NCI-H2171 (cell line): Measurements from ENCODE around the gene MAGT1.
A peak's percentile ranks its signal among the peaks of the same experiment; 100 is the strongest.
"Not testable (repeated sequence)": the region's sequence is repeated elsewhere in the genome, so short reads cannot be mapped to it uniquely, and the experiment has no call there.

ENCODE experiments used
- DNase-seq: peaks from one replicate; lab custom pipeline; 2025; lab: John Stamatoyannopoulos, UW

The MAGT1 gene

DNA sequence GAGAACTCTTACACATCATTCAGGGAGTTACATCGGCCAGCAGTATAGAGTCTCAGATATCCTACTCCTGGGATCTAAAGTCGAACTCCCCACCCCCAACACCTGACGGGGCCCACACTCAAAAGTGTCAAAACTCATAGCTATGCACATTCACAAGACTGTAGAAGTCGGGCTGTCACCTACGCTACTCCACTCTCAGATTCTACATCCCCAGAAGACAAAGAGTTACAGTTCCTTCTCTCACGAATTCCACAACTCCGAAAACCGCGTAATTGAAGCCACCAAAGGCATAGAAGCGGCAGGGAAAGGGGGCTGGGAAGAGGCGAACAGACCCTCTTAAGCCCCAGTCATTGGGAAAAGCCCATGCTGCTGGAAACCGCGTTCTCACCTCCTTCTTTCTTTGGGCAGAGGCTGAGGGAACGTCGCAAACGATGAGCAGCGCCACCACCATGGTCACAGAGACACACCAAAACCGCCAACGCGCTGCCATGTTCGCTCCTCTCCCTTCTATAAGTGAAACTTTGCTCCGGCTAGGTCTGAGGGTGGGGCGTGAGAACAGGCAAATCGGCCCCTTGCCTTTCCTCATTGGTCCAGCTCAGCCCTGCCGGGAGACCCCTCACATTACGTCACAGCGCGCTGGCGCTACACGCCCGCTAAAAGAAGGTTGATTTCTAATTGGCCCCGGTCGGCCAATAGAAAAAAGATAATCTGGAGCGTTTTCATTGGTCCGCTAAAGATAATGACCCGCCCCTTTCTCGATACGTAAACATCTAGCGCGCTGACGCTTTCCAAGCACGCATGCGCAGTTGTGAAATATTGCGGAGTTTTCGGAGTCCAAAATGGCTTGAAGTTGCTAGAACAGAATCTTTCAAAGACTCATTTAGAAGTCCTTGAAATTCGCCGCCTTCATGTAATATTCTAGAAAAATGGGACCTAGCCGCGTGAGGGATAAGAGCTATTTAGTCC lies at the start of gene MAGT1:
Gene MAGT1, minus strand, starts transcription at position 515 of the 966 bp plus-strand sequence. Its CDS starts 25 bp downstream, at position 490.
- peak; percentile 88 for DNase-seq

DNA sequence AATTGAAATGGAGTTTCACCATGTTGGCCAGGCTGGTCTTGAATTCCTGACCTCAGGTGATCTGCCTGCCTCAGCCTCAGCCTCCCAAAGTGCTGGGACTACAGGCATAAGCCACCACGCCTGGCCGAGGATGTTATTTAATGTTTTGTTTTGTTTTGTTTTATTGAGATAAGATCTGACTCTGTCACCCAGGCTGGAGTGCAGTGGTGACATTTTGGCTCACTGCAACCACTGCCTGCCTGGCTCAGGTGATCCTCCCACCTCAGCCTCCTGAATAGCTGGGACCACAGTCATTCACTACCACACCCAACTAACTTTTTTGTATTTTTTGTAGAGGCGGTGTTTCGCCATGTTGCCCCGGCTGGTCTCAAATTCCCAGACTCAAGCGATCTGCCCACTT lies 49.8 kb upstream of the MAGT1 start:
- DNase-seq: not testable (repeated sequence)

DNA sequence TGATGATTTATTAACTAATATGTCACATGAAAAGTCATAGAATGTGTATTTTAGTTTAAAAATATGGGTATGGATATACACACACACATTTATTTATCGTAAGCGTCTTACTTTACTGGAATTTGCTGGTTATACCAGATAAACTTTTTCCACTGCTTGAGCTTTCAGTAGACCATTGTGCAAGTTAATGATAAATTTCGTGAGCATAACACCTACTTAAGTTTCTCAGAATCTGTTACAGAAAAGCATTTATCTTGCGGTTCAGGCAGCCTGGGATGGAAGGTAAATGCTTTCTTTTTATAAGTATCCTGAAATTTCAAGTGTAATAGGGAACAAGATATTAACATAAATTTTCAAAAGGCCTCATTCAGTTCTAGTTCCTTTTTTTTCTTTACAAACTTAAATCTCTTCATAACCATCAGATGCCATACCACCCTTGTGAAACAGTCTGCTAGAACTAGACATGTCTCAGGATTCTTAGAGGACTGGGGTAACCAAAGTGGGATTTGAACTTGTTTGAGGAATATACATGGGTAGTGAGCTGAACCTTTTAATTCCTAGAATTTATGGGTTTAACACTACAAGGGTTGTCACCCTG lies 42.9 kb upstream of the MAGT1 start:
- no peak for DNase-seq

DNA sequence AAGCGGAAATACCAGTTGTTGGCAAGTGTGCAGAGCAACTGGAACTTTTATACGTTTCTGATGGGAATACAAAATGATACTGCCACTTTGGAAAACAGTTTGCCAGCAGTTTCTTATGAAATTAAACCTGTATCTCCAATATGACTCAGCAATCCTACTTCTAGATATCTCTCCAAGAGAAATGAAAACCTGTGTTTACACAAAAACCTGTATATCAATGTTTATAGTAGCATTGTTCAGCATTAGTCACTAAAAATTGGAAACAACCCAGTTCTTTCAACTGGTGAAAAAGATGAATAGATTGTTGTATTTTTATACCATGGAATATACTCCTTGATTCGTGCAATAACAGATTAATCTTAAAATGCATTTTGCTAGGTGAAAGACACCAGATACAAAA lies 42.1 kb upstream of the MAGT1 start:
- no peak for DNase-seq

DNA sequence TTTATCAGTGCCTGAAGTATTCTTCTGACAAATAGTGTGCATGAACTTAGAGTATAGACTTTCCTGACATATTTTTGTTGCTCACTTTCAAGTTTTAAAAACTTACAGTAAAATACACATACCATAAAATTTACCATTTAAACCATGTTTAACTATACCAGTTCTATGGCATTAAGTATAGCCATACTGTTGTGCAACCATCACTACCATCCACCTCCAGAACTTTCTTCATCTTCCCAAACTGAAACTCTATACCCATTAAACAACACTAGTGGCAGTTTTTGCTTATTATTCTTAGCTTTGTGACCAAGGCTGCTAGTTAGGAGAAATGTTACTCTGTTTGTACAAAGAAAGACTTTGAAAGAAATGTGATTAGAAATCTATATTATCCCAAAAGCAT lies 41.1 kb upstream of the MAGT1 start:
- no peak for DNase-seq

DNA sequence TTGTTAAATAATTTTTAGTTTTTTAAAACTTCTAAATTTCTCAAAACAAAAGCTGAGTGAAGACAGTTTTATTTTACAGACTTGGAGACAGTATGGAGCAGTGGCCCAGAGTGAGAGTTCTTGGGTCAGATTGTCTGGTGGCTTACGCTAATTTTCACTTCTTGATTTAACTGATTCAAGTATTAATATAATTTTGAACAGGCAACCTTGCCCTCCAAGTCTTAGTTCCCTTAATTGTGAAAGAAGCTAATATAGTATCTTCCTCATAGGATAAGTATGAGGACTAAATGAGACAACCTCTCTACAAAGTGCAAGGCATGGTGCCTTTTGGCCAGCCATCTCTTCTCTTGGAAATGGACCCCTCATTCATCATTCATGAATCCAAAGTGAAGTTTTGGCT lies 40.7 kb upstream of the MAGT1 start:
- no peak for DNase-seq

DNA sequence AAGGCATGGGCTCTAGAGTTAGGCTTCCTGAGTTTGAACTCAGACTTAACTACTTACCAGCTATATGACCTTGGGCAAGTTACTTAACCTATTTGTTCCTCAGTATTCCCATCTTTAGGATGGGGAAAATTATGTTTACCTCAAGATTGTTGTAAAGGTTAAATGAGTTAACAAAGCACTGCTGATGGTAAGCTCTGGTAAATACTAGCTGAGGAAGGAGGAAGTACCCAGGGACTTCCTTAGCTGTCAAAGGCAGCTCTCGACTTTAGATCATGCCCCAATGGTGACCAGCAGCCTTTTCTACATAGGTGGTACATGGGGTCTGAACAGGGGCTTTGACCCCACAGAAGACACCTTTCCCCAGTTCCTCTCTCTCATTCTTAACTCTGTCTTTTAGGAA lies 35.3 kb upstream of the MAGT1 start:
- no peak for DNase-seq

DNA sequence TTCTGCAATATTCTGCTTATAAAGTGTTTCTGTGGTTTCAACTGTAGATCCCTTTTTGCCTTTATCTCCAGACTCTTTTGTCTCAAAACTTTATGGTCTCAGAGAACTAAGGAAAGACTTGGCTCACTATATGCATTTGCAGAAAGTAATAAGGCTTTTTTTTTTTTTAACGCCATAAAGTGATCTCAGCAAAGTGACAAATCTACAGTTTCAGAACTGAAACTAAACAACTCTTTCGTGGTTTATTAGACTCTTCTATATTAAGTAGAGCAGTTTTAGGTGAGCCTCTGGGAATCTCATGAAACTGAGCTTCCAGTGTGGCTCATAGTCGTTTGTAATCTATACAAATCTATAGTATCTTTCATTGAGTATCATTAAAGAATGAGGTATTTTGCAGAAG lies 30.5 kb upstream of the MAGT1 start:
- DNase-seq: no peak

DNA sequence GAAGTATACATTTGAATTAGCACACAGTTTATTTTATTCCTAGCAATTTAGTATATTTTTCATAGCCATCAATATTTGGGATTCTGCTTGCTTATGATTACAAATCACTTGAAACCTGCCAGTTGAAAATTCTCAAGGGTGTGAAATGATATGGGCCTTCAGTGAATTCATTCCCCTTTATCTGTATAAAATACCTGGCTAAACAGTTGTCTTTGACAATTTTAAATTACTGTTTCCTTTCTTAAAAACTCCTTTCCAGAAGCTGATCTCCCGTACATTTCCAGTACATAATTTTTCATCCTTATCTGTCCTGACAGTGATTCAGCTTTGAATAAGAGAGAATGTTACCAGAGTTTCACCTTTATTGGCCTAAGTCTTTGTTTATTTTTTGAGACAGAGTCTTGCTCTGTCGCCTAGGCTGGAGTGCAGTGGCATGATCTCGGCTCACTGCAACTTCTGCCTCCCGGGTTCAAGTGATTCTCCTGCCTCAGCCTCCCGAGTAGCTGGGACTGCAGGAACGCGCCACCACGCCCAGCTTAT lies 29.2 kb upstream of the MAGT1 start:
- DNase-seq: no peak

DNA sequence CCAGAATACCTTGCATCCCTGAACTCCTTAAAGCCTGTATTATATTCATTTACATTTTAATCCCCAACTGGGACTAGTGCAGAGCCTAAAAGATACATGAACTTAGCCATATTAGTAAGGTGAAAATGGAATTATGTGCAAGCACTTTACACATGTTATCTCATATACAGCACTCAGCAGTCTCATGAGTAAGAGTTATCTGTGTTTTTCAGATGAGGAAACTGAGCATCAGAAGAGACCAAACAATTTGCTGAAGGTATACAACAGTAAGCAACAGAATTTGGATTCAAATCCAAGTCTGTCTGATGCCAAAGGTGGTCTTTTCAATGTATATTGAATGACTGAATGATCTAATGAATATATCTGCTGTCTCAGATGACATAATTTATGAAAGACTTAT lies 27.6 kb upstream of the MAGT1 start:
- DNase-seq: no peak

DNA sequence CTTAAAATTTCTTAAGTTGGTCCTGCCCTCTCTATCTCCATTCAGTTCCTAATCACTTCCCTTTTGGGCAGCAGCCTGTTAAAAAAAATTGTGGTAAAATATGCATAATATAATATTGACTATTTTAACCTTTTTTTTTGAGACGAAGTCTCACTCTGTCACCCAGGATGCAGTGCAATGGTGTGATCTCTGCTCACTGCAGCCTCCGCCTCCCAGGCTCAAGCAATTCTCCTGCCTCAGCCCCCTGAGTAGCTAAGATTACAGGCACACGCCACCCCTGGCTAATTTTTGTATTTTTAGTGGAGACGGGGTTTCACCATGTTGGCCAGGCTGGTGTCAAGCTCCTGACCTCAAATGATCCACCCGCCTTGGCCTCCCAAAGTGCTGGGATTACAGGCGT lies 24.1 kb upstream of the MAGT1 start:
- not testable (repeated sequence) for DNase-seq

DNA sequence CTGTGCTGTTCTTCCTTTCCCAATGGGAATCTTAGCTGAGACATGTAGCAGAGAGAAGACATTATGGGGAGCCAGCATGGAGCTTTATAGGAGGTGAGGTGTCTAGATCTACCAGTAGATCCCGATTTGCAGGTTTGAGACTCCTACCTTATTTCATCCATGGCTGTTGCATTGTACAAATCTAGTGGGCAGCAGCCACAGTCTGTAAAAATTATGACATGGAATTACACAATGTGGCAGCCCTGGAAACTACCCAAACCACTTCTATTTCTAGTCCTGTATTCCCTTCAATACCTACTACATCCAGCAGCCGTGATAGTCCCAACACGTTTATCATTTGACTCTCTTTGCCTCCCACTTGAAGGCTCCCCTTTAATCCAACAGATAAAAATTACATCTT lies 23.3 kb upstream of the MAGT1 start:
- DNase-seq: no peak

DNA sequence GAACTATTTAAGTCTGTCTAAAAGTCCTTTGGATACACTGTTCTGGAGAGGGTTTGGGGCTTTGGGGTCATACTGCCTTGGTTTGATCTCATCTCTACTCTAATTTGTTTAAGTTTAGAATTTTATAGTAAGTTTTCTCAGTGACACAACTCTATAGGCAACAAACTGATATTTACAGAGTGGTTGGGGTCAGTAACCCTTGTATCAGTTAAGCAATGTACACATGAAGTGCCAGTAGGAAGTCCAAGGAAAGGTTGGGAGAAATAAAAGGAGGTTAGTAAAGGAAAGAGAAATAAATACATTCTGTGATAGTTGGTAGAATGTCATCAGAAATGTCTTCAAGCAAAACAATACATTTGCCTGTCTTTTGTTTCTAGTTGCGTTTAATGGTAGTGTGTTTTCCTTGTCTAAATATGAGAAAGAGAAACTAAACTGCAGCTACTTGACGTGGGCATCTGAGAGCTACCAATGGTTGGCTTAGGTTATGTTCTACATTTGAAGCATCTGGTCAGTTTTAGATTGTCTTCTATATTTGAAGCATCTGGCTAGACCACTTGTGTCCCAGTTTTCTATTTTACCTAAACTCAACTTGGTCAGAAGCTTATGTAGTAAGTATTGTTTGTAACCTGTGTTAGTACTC lies 22.2 kb upstream of the MAGT1 start:
- DNase-seq: no peak

DNA sequence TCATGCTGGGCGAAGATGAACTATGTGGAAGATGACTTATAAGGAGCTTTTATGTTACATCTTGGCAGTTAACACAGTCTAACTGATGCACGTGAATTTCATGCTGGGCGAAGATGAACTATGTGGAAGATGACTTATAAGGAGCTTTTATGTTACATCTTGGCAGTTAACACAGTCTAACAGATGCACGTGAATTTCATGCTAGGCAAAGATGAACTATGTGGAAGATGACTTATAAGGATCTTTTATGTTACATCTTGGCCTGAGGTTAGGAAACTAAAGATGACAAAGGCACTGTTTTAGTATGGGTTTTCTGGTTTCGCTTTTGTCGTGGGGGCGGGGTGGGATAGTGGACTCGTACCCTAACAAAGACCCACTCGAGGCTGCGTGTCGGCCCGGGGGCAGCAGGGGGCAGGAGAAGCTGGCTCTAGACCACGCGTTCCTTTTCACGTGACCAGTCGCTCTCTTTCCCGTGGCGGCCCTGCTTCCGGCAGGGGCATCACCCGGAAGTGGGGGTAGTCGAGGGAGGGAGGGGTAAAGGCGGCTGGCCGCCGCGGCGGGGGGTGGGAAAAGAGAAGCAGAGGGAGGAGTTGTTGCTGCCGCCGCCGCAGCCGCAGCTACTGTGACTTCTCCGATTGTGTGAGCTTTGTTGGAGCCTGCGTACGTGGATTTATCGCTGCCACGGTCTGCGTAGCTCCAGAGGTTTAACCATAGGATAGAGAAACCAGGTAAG lies 15.0 kb upstream of the MAGT1 start, which contains the start of gene ATP7A:
Gene ATP7A, plus strand, starts transcription at position 586 of the 733 bp plus-strand sequence. CDS start 60,949 bp downstream, outside the sequence.
- DNase-seq: peak; percentile 75

DNA sequence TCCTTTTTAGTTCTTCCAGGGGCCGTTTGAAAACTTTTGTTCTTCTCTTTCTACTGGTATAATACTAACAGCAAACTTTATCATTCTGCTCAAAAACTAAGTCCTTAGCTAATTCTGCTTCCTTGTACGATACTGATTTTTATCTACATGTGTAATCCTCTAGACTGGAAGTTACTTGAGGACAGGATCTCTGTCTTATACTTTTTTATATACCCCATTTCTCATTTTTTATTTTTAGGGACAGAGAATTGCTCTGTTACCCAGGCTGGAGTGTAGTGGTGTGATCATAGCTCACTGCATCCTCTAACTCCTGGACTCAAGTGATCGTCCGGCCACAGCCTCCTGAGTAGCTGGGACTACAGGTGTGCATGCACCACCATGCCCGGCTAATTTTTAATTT lies 6.3 kb upstream of the MAGT1 start:
- no peak for DNase-seq

DNA sequence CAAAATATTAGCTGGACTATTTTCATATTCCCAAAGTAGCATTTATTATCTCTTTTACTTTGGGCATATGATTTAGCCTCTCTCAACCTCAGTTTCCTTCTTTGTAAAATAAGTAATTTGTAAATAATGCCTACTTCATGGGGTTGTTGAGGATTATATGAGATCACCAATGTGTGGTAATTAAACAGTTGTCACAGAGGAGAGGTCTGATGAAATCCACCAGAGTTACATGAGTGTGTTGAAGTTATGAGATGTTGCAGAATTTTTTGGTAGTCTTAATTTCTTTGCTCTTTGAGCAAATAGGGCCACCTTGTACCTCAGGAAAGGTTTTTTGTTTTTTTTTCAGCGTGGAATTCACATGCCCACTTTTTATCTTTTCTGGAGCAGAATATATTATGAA lies 5.5 kb upstream of the MAGT1 start:
- no peak for DNase-seq

DNA sequence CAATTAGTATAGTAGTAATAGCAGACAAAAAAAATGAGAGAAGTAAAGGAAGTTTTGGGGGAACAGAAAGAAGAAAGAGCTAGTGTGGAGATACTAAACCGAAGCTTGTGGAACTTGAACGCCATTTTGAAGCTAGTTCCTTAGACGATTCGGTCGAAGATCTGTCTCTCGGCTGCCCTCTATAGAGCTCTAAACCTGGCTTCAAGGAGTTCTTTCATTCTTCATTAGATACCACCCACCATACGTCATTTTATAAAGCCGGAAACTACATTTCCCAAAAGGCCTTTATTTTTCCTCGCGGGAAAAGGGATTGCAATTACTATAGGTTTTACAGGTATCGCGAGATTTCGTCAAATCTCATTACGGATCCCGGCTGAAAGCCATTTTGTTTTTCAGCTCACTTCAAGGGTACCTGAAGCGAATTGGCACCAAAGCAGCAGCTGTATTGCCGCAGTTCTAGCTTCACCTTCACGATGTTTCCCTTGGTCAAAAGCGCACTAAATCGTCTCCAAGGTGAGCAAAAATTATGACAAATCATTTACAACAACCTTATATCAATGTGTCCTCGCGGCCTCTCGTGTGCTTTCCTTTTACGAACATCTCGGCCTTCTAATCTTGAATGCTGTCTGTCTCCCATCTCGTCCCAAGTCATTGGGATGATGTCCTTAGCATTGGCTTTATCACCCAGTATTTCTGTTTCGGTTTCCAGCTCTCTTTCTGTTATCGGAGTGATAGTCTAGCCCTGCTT lies 4.0 kb upstream of the MAGT1 start, which contains the start of gene COX7B:
Gene COX7B, plus strand, starts transcription at position 388 of the 748 bp plus-strand sequence. Its CDS starts 86 bp downstream, at position 474.
- DNase-seq: peak; percentile 89

DNA sequence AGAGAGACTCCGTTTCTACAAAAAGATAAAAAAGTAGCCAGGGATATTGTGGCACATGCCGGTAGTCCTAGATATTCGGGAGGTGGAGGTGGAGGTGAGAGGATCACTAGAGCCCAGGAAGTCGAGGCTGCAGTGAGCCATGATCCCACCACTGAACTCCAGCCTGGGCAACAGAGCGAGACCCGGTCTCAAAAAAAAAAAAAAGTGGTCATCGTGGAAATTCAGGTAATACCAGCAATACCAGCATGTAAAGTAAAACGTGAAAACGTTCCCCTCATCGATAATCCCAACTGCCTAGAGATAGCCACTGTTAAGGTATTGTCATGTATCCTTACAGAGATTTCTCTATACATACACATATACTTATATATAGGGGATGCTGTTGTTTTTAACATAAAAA lies 1.5 kb downstream of the MAGT1 start:
- no peak for DNase-seq

DNA sequence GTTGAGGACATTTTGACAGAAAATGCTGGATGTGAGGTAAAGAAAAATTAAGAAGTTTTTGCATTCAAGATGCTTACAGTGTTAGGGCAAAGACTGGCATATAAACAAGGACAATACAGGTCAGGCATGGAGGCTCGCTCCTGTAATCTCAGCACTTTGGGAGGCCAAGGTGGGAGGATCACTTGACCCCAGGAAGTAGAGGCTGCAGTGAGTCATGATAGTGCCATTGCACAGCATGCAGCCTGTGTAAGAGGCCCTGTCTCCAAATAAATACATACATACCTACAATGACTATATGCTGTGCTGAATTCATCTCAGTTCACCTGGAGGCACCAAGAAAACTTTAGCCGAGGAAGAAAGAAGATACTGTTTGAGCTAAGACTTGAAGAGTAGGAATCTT lies 2.3 kb downstream of the MAGT1 start:
- no peak for DNase-seq

DNA sequence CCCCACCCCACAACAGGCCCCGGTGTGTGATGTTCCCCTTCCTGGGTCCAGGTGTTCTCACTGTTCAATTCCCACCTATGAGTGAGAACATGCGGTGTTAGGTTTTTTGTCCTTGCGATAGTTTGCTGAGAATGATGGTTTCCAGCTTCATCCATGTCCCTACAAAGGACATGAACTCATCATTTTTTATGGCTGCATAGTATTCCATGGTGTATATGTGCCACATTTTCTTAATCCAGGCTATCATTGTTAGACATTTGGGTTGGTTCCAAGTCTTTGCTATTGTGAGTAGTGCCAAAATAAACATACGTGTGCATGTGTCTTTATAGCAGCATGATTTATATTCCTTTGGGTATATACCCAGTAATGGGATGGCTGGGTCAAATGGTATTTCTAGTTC lies 13.8 kb downstream of the MAGT1 start:
- not testable (repeated sequence) for DNase-seq

DNA sequence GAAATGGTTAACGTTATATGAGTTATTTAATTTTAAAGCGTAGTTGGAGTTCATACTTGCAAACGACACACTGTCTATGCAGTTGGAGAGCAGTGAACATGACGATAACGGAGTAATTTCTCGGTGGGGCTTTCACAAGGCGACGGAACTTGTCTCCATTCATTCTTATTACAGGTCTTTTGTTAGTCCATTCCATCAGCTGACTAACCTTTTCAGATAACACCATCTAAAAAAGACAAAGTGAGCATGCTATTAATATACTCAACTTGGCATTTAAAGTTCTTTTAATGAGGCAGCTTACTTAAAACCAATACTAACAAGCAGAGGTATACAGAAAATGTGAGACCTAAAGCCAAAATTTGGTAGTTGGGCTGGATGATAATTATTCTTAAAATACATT lies 19.9 kb downstream of the MAGT1 start:
- DNase-seq: no peak
